Colonic mucosa (tissue), 4 donors: Measurements from ENCODE around the gene NPY. TPM values are rescaled to one million over a fixed set of nuclear protein-coding genes. Genes with fewer than 3 reads are reported as not detected.

Experiments used
- DNase-seq: peaks from one replicate; pipeline ENCODE4 v3.0.0-alpha.2; 2020
- H3K27ac ChIP-seq: fragments of 200-600 bp; one replicate; pipeline ENCODE4 v1.8.0; 2021
- H3K27me3 ChIP-seq: fragments of 200-600 bp; one replicate; pipeline ENCODE4 v1.8.0; 2021
- H3K36me3 ChIP-seq: fragments of 200-600 bp; one replicate; pipeline ENCODE4 v1.8.0; 2021
- H3K4me1 ChIP-seq: fragments of 200-600 bp; one replicate; pipeline ENCODE4 v1.8.0; 2021; ENCODE audit warnings: mild to moderate bottlenecking
- H3K4me3 ChIP-seq: fragments of 200-600 bp; one replicate; pipeline ENCODE4 v1.8.0; 2021
- H3K9ac ChIP-seq, 2 donors: one replicate each; pipeline ENCODE4 v1.7.0; 2013; ENCODE audit warnings: control low read depth in 2 of 2, low read depth in 2 of 2, low read length in 2 of 2
- H3K9me3 ChIP-seq: fragments of 200-600 bp; one replicate; pipeline ENCODE4 v1.8.0; 2021
- CTCF ChIP-seq: fragments of 200-600 bp; IDR thresholded peaks from one replicate; pipeline ENCODE4 v1.8.0; 2022; ENCODE audit warnings: antibody characterized with exemption, mild to moderate bottlenecking
- intact Hi-C: fragments of 100-400 bp; cut with DNase I; formaldehyde crosslinking; loops from one replicate; pipeline ENCODE4 v1.14.1; 2022
- total RNA-seq, 2 donors: library from RNA; stranded (reverse); fragmentation: NEBNext Ultra II Directional in 1 of 2; extraction: Animal tissue kit (Norgen Biotek cat#: 25700) in 1 of 2; gene quantifications; one replicate each; pipeline ENCODE4 v1.2.1, GENCODE V29; 2021
- donor health status: healthy.
- donor health status: DM: no; HTN: no; CAD: no.
- donor health status: DM: no; HTN: no; CAD: no.

Gene NPY
- total RNA-seq, 2 donors from 2014 or later = not detected

- Histone ChIP-seq H3K4me3 (no peak overlapping the region), H3K9ac (no peak overlapping the region), H3K27ac (no peak overlapping the region), H3K27me3 (no peaks in the 10 kb centered on the region), H3K9me3 (no peaks in the 10 kb centered on the region), H3K36me3 (no peaks in the 10 kb centered on the region), H3K4me1 (no peaks in the 10 kb centered on the region)
- TF ChIP-seq CTCF = no peak
- intact Hi-C loops = no loop called here
- no peak for DNase-seq
Measured at GRCh38 chr7:24312588-24312987, 28.6 kb downstream of the NPY start.

GRCh38 chr7:24313777-24314176 is 29.8 kb downstream of the NPY start:
- no peak for TF ChIP-seq CTCF
- no peak for DNase-seq
- no peak overlapping the region for H3K4me3 ChIP-seq
- no peaks in the 10 kb centered on the region for H3K4me1 ChIP-seq
- H3K36me3 ChIP-seq = no peaks in the 10 kb centered on the region
- H3K27me3 ChIP-seq = no peaks in the 10 kb centered on the region
- H3K9me3 ChIP-seq = no peaks in the 10 kb centered on the region
- intact Hi-C loops = no loop called here
- no peak overlapping the region for H3K9ac ChIP-seq
- no peak overlapping the region for H3K27ac ChIP-seq

- intact Hi-C loops = no loop called here
- DNase-seq = no peak
- no peaks in the 10 kb centered on the region for H3K9me3 ChIP-seq
- H3K4me3 ChIP-seq = no peak overlapping the region
- no peaks in the 10 kb centered on the region for H3K36me3 ChIP-seq
- no peaks in the 10 kb centered on the region for H3K4me1 ChIP-seq
- no peak for TF ChIP-seq CTCF
- no peak overlapping the region for H3K27ac ChIP-seq
- H3K9ac ChIP-seq = no peak overlapping the region
- H3K27me3 ChIP-seq = no peaks in the 10 kb centered on the region
Measured at GRCh38 chr7:24316340-24316739, 32.4 kb downstream of the NPY start.

GRCh38 chr7:24318326-24318725 is 34.3 kb downstream of the NPY start:
- intact Hi-C loops = no loop called here
- H3K27ac ChIP-seq = no peak overlapping the region
- no peak for DNase-seq
- H3K9ac ChIP-seq = no peak overlapping the region
- H3K36me3 ChIP-seq = no peaks in the 10 kb centered on the region
- no peaks in the 10 kb centered on the region for H3K9me3 ChIP-seq
- TF ChIP-seq CTCF = no peak
- H3K27me3 ChIP-seq = no peaks in the 10 kb centered on the region
- H3K4me1 ChIP-seq = no peaks in the 10 kb centered on the region
- H3K4me3 ChIP-seq = no peak overlapping the region

- Histone ChIP-seq H3K27me3 (no peaks in the 10 kb centered on the region), H3K4me3 (no peak overlapping the region), H3K4me1 (no peaks in the 10 kb centered on the region), H3K9me3 (no peaks in the 10 kb centered on the region), H3K27ac (no peak overlapping the region), H3K36me3 (no peaks in the 10 kb centered on the region), H3K9ac (no peak overlapping the region)
- TF ChIP-seq CTCF = no peak
- intact Hi-C loops = no loop called here
- DNase-seq = no peak
Measured at GRCh38 chr7:24319209-24319608, 35.2 kb downstream of the NPY start.
